Erythroblast (primary cell): ENCODE results near the gene DLG2.

ENCODE experiments used
- GATA1 ChIP-seq: IDR thresholded peaks from 2 replicates; pipeline ENCODE4 v1.6.1; 2011; ENCODE audit warnings: low read depth, mild to moderate bottlenecking, control low read depth, low read length, moderate library complexity
- POLR2A ChIP-seq: IDR thresholded peaks from 2 replicates; pipeline ENCODE4 v1.6.1; 2011; ENCODE audit warnings: mild to moderate bottlenecking, low read length

DNA sequence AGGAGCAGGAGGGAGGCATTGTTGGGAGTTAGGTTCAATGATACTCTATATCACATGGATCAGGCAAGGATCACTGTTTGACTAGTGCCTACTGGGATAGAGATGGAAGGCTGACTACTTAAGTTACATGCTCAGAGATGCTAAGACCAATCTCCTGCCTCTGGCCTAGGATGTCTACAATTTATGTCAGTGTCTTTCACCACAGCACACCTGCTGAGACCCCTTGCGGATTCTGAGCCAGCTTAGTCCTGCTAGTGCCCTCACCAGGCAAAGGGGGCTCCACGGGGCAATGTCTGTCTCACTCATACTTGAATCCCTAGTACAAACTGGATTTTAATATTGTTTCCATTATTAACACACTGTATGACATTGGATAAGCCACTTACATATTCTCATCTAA is 732.5 kb downstream of the DLG2 start:
- no peak for TF ChIP-seq POLR2A
- TF ChIP-seq GATA1, result no peak
